ENCODE measurements around the gene OR51E1. TPM values are rescaled to one million over a fixed set of nuclear protein-coding genes. Genes with fewer than 3 reads are reported as not detected.

Gene OR51E1
- total and polyA plus RNA-seq, 2 donors (not counting 1 experiment from before 2014, with no cell fraction given): not detected

- Histone ChIP-seq H3K27ac (ENCODE audit: low read length in 2 of 2) (no peak overlapping the region), H3K27me3 (replicated peaks in 1 of 4; ENCODE audit: control extremely low read depth in 1 of 4, control insufficient read depth in 3 of 4, insufficient read depth in 4 of 4, low read length in 3 of 4) (peaks cover 0 to 3% (median 0%) of the 10 kb centered on the region in 4 experiments), H3K36me3 (replicated peaks in 1 of 2; ENCODE audit: control extremely low read depth in 1 of 2, control insufficient read depth in 1 of 2, extremely low read depth in 1 of 2, insufficient read depth in 2 of 2, low read length in 1 of 2) (no peaks in the 10 kb centered on the region), H3K4me2 (replicated peaks; ENCODE audit: low read depth, low read length, poor library complexity, severe bottlenecking) (no peak overlapping the region), H3K4me3 (ENCODE audit: control extremely low read depth in 1 of 5, extremely low read depth in 1 of 5, insufficient read depth in 1 of 5, low read depth in 2 of 5, low read length in 4 of 5) (no peak overlapping the region), H3K79me2 (ENCODE audit: control insufficient read depth, insufficient read depth, low read length) (no peaks in the 10 kb centered on the region), H3K9ac (ENCODE audit: low read length) (no peak overlapping the region), H3K9me3 (ENCODE audit: control extremely low read depth in 1 of 3, control insufficient read depth in 2 of 3, insufficient read depth in 1 of 3, low read length in 2 of 3) (no peaks in the 10 kb centered on the region), H2AFZ (ENCODE audit: insufficient read depth, low read depth, low read length, poor library complexity, severe bottlenecking) (no peak overlapping the region), H4K20me1 (ENCODE audit: control insufficient read depth, insufficient read depth, low read length, poor library complexity, severe bottlenecking) (no peaks in the 10 kb centered on the region), H3K4me1 (ENCODE audit: control insufficient read depth in 2 of 2, insufficient read depth in 2 of 2, low read length in 2 of 2) (no peaks in the 10 kb centered on the region)
- Mint-ChIP-seq H3K4me1 (no peaks in the 10 kb centered on the region), H3K27ac (no peak overlapping the region), H3K27me3 (peaks cover 17% of the 10 kb centered on the region), H3K9me3 (ENCODE audit: insufficient read depth) (no peaks in the 10 kb centered on the region), H3K4me3 (no peak overlapping the region)
- WGBS (ENCODE audit: insufficient coverage): 83% methylated on average over 1 of the region's 2 CpGs
- POLR2A ChIA-PET: no interaction called here
- no peak for DNase-seq
- TF ChIP-seq CTCF (IDR thresholded peaks at IDR 0.05) (no peak), EZH2 (IDR thresholded peaks at IDR 0.05; ENCODE audit: borderline replicate concordance, insufficient read depth, low read depth, low read length, poor library complexity, severe bottlenecking) (no peak)
- CTCF ChIA-PET: no interaction called here
- intact Hi-C loops (cut with micrococcal nuclease): no loop called here
- no peak for ATAC-seq (ENCODE audit: low read depth)
Observed at GRCh38 chr11:4665424-4665823, 21.6 kb downstream of the OR51E1 start.

- no peaks in the 10 kb centered on the region for H3K36me3 ChIP-seq (replicated peaks in 1 of 2; ENCODE audit: control extremely low read depth in 1 of 2, control insufficient read depth in 1 of 2, extremely low read depth in 1 of 2, insufficient read depth in 2 of 2, low read length in 1 of 2)
- POLR2A ChIA-PET: no interaction called here
- H2AFZ ChIP-seq (ENCODE audit: insufficient read depth, low read depth, low read length, poor library complexity, severe bottlenecking): no peak overlapping the region
- Mint-ChIP-seq H3K9me3 (ENCODE audit: insufficient read depth) (no peaks in the 10 kb centered on the region), H3K4me1 (no peaks in the 10 kb centered on the region), H3K27me3 (peaks cover 38% of the 10 kb centered on the region), H3K27ac (no peak overlapping the region), H3K4me3 (no peak overlapping the region)
- no peaks in the 10 kb centered on the region for H3K9me3 ChIP-seq (ENCODE audit: control extremely low read depth in 1 of 3, control insufficient read depth in 2 of 3, insufficient read depth in 1 of 3, low read length in 2 of 3)
- DNase-seq (no peak), ATAC-seq (ENCODE audit: low read depth) (no peak)
- H3K4me2 ChIP-seq (replicated peaks; ENCODE audit: low read depth, low read length, poor library complexity, severe bottlenecking): no peak overlapping the region
- TF ChIP-seq EZH2 (IDR thresholded peaks at IDR 0.05; ENCODE audit: borderline replicate concordance, insufficient read depth, low read depth, low read length, poor library complexity, severe bottlenecking): no peak
- TF ChIP-seq CTCF (IDR thresholded peaks at IDR 0.05): no peak
- intact Hi-C loops (cut with micrococcal nuclease): no loop called here
- H3K27me3 ChIP-seq (replicated peaks in 1 of 4; ENCODE audit: control extremely low read depth in 1 of 4, control insufficient read depth in 3 of 4, insufficient read depth in 4 of 4, low read length in 3 of 4): no peaks in the 10 kb centered on the region
- H3K27ac ChIP-seq (ENCODE audit: low read length in 2 of 2): no peak overlapping the region
- CTCF ChIA-PET: no interaction called here
- WGBS (ENCODE audit: insufficient coverage): no CpG with 5 or more reads among the region's 2 CpGs
- H3K4me1 ChIP-seq (ENCODE audit: control insufficient read depth in 2 of 2, insufficient read depth in 2 of 2, low read length in 2 of 2): no peaks in the 10 kb centered on the region
- H4K20me1 ChIP-seq (ENCODE audit: control insufficient read depth, insufficient read depth, low read length, poor library complexity, severe bottlenecking): no peaks in the 10 kb centered on the region
- H3K4me3 ChIP-seq (ENCODE audit: control extremely low read depth in 1 of 5, extremely low read depth in 1 of 5, insufficient read depth in 1 of 5, low read depth in 2 of 5, low read length in 4 of 5): no peak overlapping the region
- H3K79me2 ChIP-seq (ENCODE audit: control insufficient read depth, insufficient read depth, low read length): no peaks in the 10 kb centered on the region
- H3K9ac ChIP-seq (ENCODE audit: low read length): no peak overlapping the region
Observed at GRCh38 chr11:4671741-4672140, 28.0 kb downstream of the OR51E1 start.

All from B cell (primary cell).